CD4-positive, alpha-beta T cell (primary cell): ENCODE data around the gene DEGS2. TPM values are rescaled to one million over a fixed set of nuclear protein-coding genes. Genes with fewer than 3 reads are reported as not detected.
A peak's percentile ranks its signal among the peaks of the same experiment; 100 is the strongest.

Source experiments
- ATAC-seq: fragments of 200-7000 bp; cut with Tn5 transposase; one replicate; pipeline ENCODE4 v1.10.0; 2022; ENCODE audit warnings: mild to moderate bottlenecking; ENCODE audit not compliant: poor library complexity
- CTCF ChIA-PET: fragments of 350-600 bp; sonication (Branson Sonifier 250); formaldehyde crosslinking; loops from one replicate; lab custom pipeline; 2021; ENCODE audit warnings: antibody characterized with exemption, inconsistent platforms; lab: Charles Lee
- POLR2A ChIA-PET: fragments of 350-600 bp; sonication (Branson Sonifier 250); formaldehyde crosslinking; loops from one replicate; lab custom pipeline; 2021; ENCODE audit warnings: antibody characterized with exemption, inconsistent platforms; lab: Charles Lee
- DNase-seq, 14 experiments: peaks; one replicate each; pipeline ENCODE4 v3.0.0-alpha.2; 2013 to 2020; ENCODE audit warnings: mixed read lengths in 2 of 14
- H3K27ac ChIP-seq, 2 donors: one replicate each; pipeline versions ENCODE4 v1.5.1 to v1.7.0; 2013; ENCODE audit warnings: low read length in 2 of 2, low read depth in 1 of 2, mild to moderate bottlenecking in 1 of 2
- H3K27me3 ChIP-seq, 2 experiments: 1 replicate in 1 of 2; 2 replicates in 1 of 2; pipeline versions ENCODE4 v1.6.1 to v1.7.0; 2013; ENCODE audit warnings: low read length in 2 of 2, control low read depth in 1 of 2, mild to moderate bottlenecking in 1 of 2, moderate library complexity in 1 of 2; ENCODE audit not compliant: insufficient read depth in 2 of 2, control insufficient read depth in 1 of 2
- H3K36me3 ChIP-seq: one replicate; pipeline ENCODE4 v1.6.1; 2013; ENCODE audit warnings: low read length, control low read depth; ENCODE audit not compliant: insufficient read depth
- H3K4me1 ChIP-seq: one replicate; pipeline ENCODE4 v1.6.1; 2013; ENCODE audit warnings: low read length, control low read depth; ENCODE audit not compliant: insufficient read depth
- H3K4me3 ChIP-seq: one replicate; pipeline ENCODE4 v1.5.1; 2013; ENCODE audit warnings: mild to moderate bottlenecking, low read length, moderate library complexity
- H3K9me3 ChIP-seq, 2 experiments: 1 replicate in 1 of 2; 2 replicates in 1 of 2; pipeline versions ENCODE4 v1.6.1 to v1.7.0; 2013; ENCODE audit warnings: low read length in 2 of 2, mild to moderate bottlenecking in 2 of 2, control low read depth in 1 of 2, moderate library complexity in 1 of 2; ENCODE audit not compliant: control insufficient read depth in 1 of 2, insufficient read depth in 1 of 2
- H3K27ac Mint-ChIP-seq: one replicate; pipeline ENCODE4 v1.8.0; 2020; ENCODE audit warnings: mixed read lengths
- H3K27me3 Mint-ChIP-seq: one replicate; pipeline ENCODE4 v1.8.0; 2021; ENCODE audit warnings: mixed read lengths
- H3K36me3 Mint-ChIP-seq: one replicate; pipeline ENCODE4 v1.8.0; 2021; ENCODE audit warnings: low read depth, mixed read lengths
- H3K4me1 Mint-ChIP-seq: one replicate; pipeline ENCODE4 v1.8.0; 2021; ENCODE audit warnings: low read depth, mixed read lengths
- H3K4me3 Mint-ChIP-seq: one replicate; pipeline ENCODE4 v1.8.0; 2020; ENCODE audit warnings: mild to moderate bottlenecking, mixed read lengths
- H3K9me3 Mint-ChIP-seq: one replicate; pipeline ENCODE4 v1.8.0; 2020; ENCODE audit warnings: mixed read lengths
- CTCF ChIP-seq: fragments of 200-600 bp; IDR thresholded peaks from one replicate; pipeline ENCODE4 v1.8.0; 2022; ENCODE audit warnings: antibody characterized with exemption, mild to moderate bottlenecking
- intact Hi-C, 2 experiments: fragments of 100-400 bp; cut with DNase I in 1 of 2; cut with micrococcal nuclease in 1 of 2; formaldehyde crosslinking; loops; one replicate each; pipeline versions ENCODE4 v1.15.1 to v1.9.0; 2023 to 2025; cut with DNase I, micrococcal nuclease
- total RNA-seq, 174 experiments: library from RNA in 2 of 174; stranded (reverse) in 2 of 174; gene quantifications; one replicate each; pipeline ENCODE4 v1.2.3 and lab custom pipeline; 2021 to 2026

The DEGS2 gene
- total RNA-seq, 2 experiments from 2014 or later: 0.11 TPM; not detected in 1

GRCh38 chr14:100165831-100166440 lies 6.5 kb upstream of the DEGS2 start:
- Mint-ChIP-seq H3K36me3 (no peaks in the 10 kb centered on the region), H3K9me3 (no peaks in the 10 kb centered on the region), H3K4me1 (peaks cover 6% of the 10 kb centered on the region), H3K4me3 (no peak overlapping the region), H3K27me3 (peaks cover 11% of the 10 kb centered on the region), H3K27ac (no peak overlapping the region)
- intact Hi-C loops: no loop called here
- DNase-seq (no peak), ATAC-seq (no peak)
- Histone ChIP-seq H3K27me3 (peaks cover 0 to 2% of the 10 kb centered on the region in 2 experiments), H3K4me1 (peaks cover 10% of the 10 kb centered on the region), H3K27ac (no peak overlapping the region), H3K4me3 (peak overlapping the region; percentile 27), H3K9me3 (no peaks in the 10 kb centered on the region), H3K36me3 (no peaks in the 10 kb centered on the region)
- ChIA-PET CTCF (no interaction called here), POLR2A (interaction anchor here (0.6 to 0.9 kb wide), 2 partner anchors 8 to 253 kb away, joined by 3 read pairs; no protein-coding TSS in a partner anchor)
- no peak for TF ChIP-seq CTCF

GRCh38 chr14:100165376-100165775 lies 5.9 kb upstream of the DEGS2 start:
- peaks cover 6% of the 10 kb centered on the region for H3K4me1 Mint-ChIP-seq
- H3K4me1 ChIP-seq: peaks cover 10% of the 10 kb centered on the region
- ChIA-PET POLR2A (no interaction called here), CTCF (no interaction called here)
- ATAC-seq (no peak), DNase-seq (peak in 1 of 14 experiments; percentile 18)
- H3K27ac Mint-ChIP-seq: no peak overlapping the region
- H3K4me3 ChIP-seq: no peak overlapping the region
- H3K36me3 Mint-ChIP-seq: no peaks in the 10 kb centered on the region
- peak overlapping the region; percentile 57 for H3K4me3 Mint-ChIP-seq
- peaks cover 0 to 4% of the 10 kb centered on the region in 2 experiments for H3K9me3 ChIP-seq
- intact Hi-C loops: no loop called here
- H3K36me3 ChIP-seq: no peaks in the 10 kb centered on the region
- H3K9me3 Mint-ChIP-seq: no peaks in the 10 kb centered on the region
- TF ChIP-seq CTCF: no peak
- H3K27me3 Mint-ChIP-seq: peaks cover 6% of the 10 kb centered on the region
- H3K27ac ChIP-seq: no peak overlapping the region
- peaks cover 2 to 3% of the 10 kb centered on the region in 2 experiments for H3K27me3 ChIP-seq

- Histone ChIP-seq H3K9me3 (peaks cover 0 to 7% of the 10 kb centered on the region in 2 experiments), H3K4me3 (no peak overlapping the region), H3K27ac (no peak overlapping the region), H3K27me3 (peaks cover 20 to 21% of the 10 kb centered on the region in 2 experiments), H3K4me1 (peaks cover 13% of the 10 kb centered on the region), H3K36me3 (no peaks in the 10 kb centered on the region)
- Mint-ChIP-seq H3K4me1 (no peaks in the 10 kb centered on the region), H3K4me3 (no peak overlapping the region), H3K9me3 (no peaks in the 10 kb centered on the region), H3K27ac (no peak overlapping the region), H3K36me3 (no peaks in the 10 kb centered on the region), H3K27me3 (peaks cover 19% of the 10 kb centered on the region)
- TF ChIP-seq CTCF: no peak
- ATAC-seq (no peak), DNase-seq (no peak)
- intact Hi-C loops: no loop called here
- ChIA-PET CTCF (interaction anchor here (2.0 kb wide), 1 partner anchor 32 kb away, joined by 8 read pairs; no protein-coding TSS in a partner anchor), POLR2A (no interaction called here)
Measured at GRCh38 chr14:100160534-100160916, 1.1 kb upstream of the DEGS2 start.
